ENCODE measurements around the gene SYT12.

The SYT12 gene

DNA sequence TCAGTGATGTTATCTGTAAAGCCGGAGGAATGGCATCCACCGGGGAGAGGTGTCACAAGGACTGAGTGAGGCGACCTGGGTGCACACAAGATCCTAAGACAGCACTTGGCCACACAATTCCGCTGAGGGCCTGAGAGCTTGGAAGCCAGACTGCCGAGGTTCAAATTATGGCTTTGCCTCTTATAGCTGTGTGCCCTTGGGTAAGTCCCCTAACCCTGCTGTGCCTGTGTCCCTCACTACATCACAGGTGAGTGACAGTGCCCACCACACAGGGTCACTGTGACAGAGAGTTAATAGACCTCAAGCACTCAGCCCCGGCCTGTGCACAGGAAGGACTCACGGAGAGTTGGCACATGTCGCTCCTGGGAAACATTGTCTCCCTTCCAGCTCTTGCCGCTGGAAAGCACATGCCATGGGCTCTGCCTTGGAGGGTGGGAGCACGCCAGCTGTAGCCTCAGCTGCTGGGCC is 34.3 kb downstream of the SYT12 start:
- DNase-seq: no peak

DNA sequence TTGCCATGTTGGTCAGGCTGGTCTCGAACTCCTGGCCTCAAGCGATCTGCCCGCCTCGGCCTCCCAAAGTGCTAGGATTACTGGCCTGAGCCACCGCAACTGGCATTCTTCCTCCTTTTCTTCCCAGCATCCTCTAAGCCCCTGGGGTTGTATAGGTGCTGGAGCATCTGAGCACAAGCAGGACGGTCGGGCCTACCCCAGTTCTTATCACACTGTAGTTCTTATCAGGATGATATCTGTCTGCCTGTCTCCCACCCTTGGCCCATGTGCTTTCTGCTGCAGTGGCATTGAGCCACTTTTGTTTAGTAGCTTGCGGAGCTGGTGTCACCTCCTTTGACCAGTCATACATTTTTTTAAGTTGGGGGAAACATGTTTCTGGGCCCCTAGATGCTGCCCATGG is 35.6 kb downstream of the SYT12 start:
- no peak for DNase-seq

DNA sequence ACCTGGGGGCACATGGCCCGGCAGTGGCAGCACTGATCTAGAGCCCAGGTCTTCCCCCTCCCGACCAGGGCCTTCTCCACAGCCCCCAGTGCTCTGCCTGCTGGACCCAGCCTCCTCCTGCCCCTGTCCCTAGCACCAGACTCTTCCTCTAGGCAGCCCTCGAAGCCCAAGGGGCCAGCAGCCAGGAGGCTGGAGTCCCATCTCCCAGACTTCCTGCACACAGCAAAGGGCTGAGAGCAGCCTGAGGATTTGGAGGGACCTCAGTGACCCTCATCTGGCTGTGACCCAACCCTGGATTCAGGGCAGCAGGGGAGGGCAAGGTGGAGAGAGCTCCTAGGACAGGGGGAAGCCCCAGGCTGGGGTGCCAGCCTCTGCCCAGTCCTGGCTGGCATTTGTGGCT is 36.7 kb downstream of the SYT12 start:
- no peak for DNase-seq

DNA sequence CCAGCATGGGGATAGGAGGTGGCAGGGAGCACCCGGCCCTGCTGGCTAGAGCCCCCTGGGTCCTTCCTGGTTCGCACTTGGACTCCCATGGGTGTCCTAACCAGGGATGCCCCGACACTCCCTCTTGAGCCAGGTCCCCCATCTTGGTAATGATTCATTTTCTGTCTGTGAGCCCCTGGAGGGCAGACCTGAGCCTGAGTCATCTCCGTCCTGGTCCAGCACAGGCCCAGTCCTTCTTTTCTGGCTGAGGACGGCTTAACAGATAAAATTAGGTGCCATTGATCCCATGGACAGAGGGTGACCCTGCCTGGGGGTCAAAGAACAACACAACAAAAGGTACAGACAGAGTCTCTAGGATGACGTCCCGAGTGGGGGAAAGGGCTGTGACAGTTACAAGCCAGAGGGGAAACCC is 37.2 kb downstream of the SYT12 start:
- DNase-seq: peak; percentile 18

DNA sequence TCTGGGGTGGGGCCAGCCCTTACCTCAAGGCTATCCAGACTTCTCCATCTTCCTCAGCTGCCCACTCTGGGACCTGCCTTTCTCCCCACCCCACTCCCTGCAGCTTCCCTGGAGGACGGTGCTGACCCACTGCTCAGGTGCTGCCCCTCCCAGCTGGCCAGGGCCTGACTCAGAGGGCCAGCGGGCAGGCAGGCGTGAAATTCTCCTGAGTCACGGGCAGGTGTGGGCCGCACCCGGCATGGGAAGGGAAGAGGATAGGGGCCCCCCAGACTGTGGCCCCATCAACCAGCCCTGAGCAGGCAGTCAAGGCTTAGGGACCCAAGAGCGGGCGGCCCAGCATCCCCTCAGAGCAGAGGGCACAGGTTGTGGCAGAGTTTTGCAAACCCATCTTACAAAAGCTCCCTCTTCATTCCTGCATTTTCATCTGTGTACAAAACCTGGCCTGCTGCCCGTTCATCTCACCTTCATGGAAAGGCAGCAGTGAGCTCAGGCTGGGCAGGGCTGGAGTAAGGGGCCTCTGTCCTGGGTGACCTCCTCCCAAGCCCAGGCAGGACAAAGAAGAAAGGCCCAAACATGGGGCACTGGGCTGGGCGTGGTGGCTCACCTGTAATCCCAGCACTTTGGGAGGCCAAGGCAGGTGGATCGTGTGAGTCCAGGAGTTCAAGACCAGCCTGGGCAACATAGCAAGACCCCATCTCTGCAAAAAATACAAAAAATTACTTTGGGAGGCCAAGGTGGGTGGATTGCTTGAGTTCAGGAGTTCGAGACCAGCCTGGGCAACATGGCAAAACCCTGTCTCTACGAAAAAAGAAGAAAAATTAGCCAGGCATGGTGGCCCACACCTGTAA is 39.8 kb downstream of the SYT12 start:
- DNase-seq: peak; percentile 23

DNA sequence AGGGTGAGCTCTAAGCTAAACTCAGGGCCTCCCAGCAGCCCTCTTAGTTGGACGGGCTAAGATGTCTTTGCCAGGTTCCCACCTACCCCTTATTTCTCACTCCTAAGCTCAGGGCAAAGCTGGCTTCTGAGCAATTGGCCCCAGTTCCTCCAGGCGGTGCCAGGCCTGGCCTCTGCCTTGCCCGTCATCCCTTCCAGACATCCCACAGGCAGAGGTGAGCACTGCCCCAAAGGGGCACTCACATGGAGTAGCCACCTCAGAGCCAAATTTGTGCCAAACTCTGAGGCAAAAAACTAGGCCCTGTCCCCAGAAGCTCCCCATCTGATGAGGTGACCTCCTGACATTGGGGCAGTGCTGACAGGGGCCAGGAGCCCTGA is 43.4 kb downstream of the SYT12 start:
- no peak for DNase-seq

DNA sequence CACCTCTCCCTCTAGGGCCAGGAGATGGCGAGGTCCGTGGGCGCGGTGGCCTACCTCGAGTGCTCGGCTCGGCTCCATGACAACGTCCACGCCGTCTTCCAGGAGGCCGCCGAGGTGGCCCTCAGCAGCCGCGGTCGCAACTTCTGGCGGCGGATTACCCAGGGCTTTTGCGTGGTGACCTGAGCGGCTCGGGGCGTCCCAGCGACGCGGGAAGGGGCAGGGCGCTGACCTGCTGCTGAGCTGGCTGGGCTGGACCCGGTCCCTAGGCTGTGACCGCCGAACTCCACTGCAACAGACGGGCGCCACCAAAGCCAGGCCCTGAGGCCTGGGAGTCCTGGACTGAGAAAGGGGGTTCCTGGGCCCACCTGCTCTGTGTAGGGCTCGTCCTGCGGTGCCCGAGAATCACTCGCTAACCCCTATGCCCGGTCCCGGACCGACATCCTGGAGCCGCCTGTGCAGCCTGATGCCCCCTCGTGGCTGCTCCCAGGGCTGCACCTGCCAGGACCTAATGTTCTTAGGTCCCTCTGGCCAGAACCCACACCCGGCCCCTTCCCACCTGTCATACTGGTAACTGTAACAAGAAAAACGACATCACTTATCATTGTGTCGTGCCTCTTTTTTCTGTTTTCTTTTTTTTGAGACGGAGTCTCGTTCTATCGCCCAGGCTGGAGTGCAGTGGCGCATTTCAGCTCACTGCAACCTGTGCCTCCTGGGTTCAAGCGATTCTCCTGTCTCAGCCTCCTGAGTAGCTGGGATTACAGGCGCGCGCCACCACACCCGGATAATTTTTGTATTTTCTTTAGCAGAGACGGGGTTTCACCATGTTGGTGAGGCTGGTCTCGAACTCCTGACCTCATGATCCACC is 48.7 kb downstream of the SYT12 start:
- DNase-seq: no peak

DNA sequence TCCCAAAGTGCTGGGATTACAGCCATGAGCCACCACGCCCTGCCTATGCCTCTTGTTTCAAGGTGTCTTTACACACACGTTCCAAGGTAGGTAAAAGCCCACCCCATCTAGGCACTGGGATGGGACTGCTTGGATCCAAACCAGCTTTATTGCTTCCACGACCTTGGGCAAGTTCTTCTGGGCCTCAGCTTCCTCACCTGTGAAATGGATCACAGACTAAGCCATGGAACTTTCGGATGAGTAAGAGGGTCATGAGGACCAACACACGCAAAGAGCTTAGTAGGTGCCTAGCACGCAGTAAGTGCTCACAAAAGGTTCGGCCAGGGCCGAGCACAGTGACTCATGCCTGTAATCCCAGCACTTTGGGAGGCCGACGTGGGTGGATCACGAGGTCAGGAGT is 49.4 kb downstream of the SYT12 start:
- DNase-seq: no peak

DNA sequence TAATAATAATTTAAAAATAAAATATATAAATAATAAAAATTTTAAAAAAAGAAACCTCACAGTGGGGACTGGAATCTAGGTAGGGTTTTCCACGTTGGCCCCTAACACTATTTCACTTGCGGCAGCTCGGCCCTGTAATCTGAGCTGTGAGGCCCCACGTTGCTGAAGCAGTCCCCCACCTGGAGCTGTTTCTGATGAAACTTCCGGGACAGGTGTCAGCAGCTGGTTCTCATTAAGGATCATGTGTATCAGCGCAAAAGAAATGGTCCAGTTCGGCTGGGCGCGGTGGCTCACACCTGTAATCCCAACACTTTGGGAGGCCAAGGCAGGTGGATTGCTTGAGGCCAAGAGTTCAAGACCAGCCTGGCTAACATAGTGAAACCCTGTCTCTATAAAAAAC is 51.0 kb downstream of the SYT12 start:
- no peak for DNase-seq

DNA sequence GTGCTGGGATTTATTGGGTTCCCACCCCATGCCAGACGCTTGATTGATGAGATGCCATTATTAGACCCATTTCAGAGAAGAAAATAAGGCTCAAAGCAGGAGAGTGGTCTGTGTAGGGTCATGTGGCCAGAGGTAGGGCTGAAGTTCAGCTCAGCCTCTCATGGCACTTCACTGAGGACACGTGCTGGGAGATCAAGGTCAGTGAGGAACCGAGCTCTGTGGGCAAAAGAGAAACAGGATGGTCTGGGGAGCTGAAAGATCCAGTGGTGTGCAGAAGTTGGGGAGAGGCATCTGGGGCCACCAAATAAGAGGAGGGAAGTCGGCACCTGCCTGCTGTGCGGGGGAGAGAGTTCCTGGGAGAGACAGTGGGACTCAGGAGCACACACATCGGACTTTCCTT is 53.3 kb downstream of the SYT12 start:
- DNase-seq: no peak

DNA sequence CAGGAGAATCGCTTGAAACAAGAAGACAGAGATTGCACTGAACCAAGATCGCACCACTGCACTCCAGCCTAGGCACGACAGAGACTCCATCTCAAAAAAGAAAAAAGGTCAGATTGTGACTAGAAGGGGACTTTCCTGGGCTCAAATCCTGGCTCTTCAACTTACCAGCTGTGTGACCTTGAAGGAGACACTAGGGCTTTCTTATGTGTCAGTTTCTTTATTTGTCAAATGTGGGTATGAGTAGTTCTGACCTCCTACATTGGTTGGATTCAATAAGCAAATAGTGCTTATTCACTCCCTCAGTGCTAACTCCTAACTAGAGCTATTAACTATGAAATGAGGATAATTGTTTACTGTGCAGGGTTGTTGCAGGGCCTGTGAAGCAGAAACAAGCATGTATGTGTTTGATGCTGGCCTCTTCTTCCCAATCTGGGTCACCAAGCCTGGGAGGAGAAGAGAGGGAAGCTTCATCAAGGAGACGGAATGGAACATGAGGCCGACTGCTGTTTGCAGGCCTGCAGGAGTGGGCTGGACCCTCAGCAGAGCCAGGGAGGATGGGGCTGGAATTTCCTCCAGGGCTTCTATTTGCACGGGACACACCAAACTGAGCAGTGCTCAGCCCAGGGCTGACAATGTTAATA is 56.3 kb downstream of the SYT12 start:
- no peak for DNase-seq

DNA sequence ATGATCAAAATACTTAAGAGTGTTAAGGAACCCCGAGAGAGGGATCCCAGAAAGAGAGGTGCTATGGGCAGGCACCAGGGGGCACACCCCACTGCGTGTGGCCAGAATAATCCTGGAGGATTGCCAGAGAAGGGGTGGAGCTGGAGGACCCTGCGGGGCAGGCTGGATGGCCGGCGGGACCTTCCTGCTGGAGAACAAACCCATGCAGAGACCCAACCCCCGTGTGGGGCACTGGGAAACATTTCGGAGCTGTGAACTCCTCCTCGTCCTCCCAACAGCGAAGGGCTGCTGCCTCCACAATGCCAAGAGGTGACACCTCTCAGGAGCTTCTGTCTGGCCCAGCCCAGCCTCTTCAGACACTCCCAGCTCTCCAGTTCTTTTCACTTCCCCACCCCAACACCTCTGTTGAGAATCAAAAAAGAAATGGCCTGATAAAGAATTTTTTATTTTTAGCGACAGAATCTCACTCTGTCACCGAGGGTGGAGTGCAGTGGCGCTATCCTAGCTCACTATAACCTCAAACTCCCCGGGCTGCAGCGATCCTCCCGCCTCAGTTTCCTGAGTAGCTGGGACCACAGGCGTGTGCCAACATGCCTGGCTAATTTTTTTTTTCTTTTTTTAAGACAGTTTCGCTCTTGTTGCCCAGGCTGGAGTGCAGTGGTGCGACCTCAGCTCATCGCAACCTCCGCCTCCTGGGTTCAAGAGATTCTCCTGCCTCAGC is 59.3 kb downstream of the SYT12 start:
- no peak for DNase-seq

DNA sequence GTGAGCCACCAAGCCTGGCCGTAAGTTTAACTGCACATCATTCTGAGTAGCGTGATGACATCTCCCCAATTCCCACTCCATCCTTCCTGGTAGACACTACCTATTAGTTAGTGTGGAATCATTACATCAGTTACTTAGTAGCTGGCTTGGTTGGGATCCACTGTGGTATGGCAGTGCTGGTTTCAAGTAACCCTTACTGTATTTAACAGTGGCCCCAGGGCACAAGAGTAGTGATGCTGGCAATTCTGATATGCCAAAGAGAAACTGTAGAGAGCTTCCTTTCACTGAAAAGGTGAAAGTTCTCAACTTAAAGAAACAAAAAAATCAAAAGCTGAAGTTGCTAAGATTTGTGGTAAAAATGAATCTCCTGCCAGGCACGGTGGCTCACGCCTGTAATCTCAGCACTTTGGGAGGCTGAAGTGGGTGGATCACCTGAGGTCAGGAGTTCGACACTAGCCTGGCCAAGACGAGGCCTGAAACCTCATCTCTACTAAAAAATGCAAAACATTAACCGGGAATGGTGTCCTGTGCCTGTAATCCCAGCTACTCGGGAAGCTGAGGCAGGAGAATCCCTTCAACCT is 60.9 kb downstream of the SYT12 start:
- no peak for DNase-seq

DNA sequence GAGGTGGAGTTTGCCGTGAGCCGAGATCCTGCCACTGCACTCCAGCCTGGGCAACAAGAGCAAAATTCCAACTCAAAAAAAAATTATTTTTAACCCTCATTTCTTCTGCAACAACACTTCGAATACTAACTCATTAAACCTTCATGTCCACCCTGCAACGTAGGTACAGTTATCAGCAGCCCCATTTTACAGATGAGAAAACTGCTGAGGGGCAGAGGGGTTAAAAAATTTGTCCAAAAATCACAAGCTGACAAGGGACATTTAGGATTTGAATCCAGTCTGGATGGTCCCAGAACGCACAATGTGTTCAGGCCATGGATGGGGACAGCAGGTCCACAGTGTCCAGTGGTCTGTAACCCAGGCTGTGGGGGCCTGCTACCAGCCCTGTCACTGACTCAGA is 62.7 kb downstream of the SYT12 start:
- DNase-seq: no peak

DNA sequence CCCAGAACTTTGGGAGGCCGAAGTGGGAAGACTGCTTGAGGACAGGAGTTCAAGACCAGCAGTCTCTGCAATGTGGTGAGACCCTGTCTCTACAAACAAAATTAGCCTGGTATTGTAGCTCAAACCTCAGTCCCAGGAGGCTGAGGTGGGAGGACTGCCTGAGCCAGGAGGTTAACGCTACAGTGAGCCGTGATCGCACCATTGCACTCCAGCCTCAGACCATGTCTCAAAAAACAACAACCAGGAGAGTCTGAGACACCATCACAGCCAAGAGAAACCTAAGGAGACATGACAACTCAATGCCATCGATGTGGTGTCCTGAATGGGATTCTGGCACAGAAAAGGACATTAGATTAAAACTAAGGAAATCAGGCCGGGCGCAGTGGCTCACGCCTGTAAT is 67.8 kb downstream of the SYT12 start:
- DNase-seq: no peak

DNA sequence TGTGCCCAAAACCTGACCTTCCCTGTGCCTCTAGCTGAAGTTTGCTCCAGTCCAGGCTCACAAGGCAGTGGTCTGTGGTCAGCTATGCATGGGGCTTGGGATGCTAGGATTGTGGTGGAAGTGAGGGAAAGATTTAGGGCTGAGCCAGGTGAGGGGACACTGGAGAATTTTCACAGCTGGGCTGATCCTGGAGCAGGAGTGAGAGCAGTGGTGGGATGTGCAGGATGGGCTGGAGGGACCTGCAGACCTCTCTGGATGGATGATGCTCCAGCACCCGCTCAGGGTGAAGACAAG is 72.2 kb downstream of the SYT12 start:
- DNase-seq: no peak

DNA sequence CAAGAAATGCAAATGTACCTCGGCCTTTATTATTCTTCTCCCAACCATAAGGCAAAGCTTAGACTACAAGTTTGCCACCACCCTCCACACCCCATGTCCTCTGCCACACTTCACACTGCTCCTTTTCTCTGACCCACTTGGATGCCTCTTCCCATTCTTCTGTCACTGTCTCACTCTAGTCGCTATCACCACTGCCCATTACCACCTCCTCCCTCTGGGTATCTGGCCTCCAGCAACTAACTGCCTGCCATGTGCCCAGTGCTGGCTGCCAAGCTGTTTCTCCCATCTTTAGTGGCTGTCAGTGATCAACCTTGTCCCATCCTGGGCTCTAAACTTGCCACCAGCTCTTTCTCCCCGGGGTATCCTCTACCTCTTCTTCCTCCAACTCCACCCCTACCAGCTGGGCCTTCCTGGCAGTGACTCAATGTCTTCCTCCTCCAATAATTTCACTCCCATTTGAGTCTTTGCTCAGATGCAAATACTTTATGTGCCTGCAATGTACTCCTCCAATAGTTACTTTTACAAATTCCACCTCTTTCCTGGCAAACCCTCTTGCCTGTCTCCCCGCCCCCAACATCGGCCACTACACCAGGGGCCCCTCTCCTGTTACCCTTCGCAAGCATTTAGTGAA is 76.0 kb downstream of the SYT12 start:
- no peak for DNase-seq

DNA sequence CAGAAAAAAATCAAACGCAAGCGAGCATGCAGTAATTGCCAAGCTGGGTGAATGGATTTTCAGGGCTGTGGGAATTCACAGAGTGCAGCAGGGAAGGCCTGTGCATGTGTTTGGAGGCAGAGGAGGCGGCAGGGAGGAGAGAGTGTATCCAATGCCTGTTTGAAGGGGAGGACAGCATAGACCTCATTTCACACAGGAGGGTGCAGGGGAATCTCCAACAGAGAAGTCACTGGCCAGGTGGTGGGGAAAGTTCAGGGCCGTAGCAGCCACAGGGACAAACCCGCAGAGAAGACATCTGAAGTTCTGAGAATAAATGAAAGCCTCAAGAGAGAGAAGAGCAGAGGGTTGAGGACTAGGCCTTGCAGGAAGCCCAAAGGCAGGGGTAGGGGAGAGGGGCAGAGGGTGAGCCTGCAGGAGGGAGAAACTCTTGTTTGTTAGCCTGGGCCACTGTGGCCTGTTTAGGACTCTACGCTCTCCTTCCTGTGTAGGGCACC is 76.9 kb downstream of the SYT12 start:
- no peak for DNase-seq

Data from kidney glomerular epithelial cell (primary cell).